ENCODE results near the gene ATF7. TPM values are rescaled to one million over a fixed set of nuclear protein-coding genes. Genes with fewer than 3 reads are reported as not detected.
A peak's percentile ranks its signal among the peaks of the same experiment; 100 is the strongest.

Gene ATF7
- total and polyA plus RNA-seq, 2 of the 13 experiments (the other 11 are each of a cell fraction or from before 2014, with no cell fraction given): 9.6 to 16.2 TPM

DNA sequence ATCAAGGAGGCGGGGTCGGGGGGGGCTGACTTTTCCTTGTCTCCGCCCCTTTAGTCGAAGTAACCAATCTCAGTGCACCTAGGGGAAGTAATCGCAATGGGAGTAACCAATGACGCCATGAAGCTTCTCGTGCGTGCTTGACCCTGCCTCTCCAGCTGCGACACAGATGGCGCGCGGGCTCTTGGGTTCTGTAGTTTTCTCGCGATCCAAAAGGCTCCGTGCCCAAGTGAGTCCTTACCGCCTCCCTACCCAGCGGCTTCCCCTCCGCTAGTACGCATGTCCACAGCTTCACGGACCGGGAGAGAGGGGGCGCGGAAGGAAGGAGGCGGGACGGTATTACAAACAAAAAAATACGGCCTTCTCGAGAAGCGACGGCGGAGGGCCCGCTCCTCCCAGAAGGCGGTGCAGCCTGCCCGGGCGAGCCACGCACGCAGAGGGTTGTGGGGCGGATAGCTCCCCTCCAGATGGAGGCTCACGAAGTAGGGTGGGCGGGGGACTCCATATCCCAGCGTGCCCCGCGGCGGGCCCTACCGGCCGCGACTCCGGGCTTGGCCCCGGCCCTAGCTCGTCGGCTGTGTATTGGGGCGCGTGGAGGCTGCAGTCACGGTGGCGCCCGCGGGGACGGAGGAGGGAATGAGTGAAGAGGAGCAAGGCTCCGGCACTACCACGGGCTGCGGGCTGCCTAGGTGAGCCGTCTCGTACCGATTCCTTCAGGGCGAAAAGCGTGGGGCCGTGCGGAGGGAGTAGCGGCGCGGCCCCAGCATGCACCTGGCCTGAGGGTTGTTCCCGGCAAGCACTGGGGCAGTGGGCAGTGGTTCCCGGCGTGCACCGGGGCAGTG lies 125.2 kb downstream of the ATF7 start, which contains the start of gene TARBP2 (continued):
- no peak for TF ChIP-seq ZFP1 (CRISPR knock-in tag; IDR thresholded peaks at IDR 0.05)
- TF ChIP-seq, protein P1, sequence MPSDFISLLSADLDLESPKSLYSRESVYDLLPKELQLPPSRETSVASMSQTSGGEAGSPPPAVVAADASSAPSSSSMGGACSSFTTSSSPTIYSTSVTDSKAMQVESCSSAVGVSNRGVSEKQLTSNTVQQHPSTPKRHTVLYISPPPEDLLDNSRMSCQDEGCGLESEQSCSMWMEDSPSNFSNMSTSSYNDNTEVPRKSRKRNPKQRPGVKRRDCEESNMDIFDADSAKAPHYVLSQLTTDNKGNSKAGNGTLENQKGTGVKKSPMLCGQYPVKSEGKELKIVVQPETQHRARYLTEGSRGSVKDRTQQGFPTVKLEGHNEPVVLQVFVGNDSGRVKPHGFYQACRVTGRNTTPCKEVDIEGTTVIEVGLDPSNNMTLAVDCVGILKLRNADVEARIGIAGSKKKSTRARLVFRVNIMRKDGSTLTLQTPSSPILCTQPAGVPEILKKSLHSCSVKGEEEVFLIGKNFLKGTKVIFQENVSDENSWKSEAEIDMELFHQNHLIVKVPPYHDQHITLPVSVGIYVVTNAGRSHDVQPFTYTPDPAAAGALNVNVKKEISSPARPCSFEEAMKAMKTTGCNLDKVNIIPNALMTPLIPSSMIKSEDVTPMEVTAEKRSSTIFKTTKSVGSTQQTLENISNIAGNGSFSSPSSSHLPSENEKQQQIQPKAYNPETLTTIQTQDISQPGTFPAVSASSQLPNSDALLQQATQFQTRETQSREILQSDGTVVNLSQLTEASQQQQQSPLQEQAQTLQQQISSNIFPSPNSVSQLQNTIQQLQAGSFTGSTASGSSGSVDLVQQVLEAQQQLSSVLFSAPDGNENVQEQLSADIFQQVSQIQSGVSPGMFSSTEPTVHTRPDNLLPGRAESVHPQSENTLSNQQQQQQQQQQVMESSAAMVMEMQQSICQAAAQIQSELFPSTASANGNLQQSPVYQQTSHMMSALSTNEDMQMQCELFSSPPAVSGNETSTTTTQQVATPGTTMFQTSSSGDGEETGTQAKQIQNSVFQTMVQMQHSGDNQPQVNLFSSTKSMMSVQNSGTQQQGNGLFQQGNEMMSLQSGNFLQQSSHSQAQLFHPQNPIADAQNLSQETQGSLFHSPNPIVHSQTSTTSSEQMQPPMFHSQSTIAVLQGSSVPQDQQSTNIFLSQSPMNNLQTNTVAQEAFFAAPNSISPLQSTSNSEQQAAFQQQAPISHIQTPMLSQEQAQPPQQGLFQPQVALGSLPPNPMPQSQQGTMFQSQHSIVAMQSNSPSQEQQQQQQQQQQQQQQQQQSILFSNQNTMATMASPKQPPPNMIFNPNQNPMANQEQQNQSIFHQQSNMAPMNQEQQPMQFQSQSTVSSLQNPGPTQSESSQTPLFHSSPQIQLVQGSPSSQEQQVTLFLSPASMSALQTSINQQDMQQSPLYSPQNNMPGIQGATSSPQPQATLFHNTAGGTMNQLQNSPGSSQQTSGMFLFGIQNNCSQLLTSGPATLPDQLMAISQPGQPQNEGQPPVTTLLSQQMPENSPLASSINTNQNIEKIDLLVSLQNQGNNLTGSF (CRISPR knock-in tag; IDR thresholded peaks at IDR 0.05): peak; percentile 83; the same call in 1 of the 2 replicates
- peak; percentile 88 for TF ChIP-seq NFYB (CRISPR knock-in tag; IDR thresholded peaks at IDR 0.05)
- TF ChIP-seq, protein P2, sequence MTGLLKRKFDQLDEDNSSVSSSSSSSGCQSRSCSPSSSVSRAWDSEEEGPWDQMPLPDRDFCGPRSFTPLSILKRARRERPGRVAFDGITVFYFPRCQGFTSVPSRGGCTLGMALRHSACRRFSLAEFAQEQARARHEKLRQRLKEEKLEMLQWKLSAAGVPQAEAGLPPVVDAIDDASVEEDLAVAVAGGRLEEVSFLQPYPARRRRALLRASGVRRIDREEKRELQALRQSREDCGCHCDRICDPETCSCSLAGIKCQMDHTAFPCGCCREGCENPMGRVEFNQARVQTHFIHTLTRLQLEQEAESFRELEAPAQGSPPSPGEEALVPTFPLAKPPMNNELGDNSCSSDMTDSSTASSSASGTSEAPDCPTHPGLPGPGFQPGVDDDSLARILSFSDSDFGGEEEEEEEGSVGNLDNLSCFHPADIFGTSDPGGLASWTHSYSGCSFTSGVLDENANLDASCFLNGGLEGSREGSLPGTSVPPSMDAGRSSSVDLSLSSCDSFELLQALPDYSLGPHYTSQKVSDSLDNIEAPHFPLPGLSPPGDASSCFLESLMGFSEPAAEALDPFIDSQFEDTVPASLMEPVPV (CRISPR knock-in tag; IDR thresholded peaks at IDR 0.05): peak; percentile 90; the same call in 1 of the 2 replicates
- no peak for TF ChIP-seq ZNF383 (CRISPR knock-in tag; IDR thresholded peaks at IDR 0.05; ENCODE audit: borderline replicate concordance)
- TF ChIP-seq, protein P3, sequence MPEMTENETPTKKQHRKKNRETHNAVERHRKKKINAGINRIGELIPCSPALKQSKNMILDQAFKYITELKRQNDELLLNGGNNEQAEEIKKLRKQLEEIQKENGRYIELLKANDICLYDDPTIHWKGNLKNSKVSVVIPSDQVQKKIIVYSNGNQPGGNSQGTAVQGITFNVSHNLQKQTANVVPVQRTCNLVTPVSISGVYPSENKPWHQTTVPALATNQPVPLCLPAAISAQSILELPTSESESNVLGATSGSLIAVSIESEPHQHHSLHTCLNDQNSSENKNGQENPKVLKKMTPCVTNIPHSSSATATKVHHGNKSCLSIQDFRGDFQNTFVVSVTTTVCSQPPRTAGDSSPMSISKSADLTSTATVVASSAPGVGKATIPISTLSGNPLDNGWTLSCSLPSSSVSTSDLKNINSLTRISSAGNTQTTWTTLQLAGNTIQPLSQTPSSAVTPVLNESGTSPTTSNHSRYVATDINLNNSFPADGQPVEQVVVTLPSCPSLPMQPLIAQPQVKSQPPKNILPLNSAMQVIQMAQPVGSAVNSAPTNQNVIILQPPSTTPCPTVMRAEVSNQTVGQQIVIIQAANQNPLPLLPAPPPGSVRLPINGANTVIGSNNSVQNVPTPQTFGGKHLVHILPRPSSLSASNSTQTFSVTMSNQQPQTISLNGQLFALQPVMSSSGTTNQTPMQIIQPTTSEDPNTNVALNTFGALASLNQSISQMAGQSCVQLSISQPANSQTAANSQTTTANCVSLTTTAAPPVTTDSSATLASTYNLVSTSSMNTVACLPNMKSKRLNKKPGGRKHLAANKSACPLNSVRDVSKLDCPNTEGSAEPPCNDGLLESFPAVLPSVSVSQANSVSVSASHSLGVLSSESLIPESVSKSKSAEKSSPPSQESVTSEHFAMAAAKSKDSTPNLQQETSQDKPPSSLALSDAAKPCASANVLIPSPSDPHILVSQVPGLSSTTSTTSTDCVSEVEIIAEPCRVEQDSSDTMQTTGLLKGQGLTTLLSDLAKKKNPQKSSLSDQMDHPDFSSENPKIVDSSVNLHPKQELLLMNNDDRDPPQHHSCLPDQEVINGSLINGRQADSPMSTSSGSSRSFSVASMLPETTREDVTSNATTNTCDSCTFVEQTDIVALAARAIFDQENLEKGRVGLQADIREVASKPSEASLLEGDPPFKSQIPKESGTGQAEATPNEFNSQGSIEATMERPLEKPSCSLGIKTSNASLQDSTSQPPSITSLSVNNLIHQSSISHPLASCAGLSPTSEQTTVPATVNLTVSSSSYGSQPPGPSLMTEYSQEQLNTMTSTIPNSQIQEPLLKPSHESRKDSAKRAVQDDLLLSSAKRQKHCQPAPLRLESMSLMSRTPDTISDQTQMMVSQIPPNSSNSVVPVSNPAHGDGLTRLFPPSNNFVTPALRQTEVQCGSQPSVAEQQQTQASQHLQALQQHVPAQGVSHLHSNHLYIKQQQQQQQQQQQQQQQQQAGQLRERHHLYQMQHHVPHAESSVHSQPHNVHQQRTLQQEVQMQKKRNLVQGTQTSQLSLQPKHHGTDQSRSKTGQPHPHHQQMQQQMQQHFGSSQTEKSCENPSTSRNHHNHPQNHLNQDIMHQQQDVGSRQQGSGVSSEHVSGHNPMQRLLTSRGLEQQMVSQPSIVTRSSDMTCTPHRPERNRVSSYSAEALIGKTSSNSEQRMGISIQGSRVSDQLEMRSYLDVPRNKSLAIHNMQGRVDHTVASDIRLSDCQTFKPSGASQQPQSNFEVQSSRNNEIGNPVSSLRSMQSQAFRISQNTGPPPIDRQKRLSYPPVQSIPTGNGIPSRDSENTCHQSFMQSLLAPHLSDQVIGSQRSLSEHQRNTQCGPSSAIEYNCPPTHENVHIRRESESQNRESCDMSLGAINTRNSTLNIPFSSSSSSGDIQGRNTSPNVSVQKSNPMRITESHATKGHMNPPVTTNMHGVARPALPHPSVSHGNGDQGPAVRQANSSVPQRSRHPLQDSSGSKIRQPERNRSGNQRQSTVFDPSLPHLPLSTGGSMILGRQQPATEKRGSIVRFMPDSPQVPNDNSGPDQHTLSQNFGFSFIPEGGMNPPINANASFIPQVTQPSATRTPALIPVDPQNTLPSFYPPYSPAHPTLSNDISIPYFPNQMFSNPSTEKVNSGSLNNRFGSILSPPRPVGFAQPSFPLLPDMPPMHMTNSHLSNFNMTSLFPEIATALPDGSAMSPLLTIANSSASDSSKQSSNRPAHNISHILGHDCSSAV (CRISPR knock-in tag; IDR thresholded peaks at IDR 0.05; ENCODE audit: borderline replicate concordance): no peak
- TF ChIP-seq, protein P4, sequence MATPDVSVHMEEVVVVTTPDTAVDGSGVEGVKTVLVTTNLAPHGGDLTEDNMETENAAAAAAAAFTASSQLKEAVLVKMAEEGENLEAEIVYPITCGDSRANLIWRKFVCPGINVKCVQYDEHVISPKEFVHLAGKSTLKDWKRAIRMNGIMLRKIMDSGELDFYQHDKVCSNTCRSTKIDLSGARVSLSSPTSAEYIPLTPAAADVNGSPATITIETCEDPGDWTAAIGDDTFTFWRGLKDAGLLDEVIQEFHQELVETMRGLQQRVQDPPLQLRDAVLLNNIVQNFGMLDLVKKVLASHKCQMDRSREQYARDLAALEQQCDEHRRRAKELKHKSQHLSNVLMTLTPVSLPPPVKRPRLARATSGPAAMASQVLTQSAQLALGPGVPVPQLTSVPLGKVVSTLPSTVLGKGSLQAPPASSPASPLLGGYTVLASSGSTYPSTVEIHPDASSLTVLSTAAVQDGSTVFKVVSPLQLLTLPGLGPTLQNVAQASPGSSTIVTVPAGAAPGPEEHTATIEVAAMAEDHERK (CRISPR knock-in tag; IDR thresholded peaks at IDR 0.05; ENCODE audit: low read depth): peak; percentile 47; the same call in 1 of the 2 replicates
- TF ChIP-seq, protein P5, sequence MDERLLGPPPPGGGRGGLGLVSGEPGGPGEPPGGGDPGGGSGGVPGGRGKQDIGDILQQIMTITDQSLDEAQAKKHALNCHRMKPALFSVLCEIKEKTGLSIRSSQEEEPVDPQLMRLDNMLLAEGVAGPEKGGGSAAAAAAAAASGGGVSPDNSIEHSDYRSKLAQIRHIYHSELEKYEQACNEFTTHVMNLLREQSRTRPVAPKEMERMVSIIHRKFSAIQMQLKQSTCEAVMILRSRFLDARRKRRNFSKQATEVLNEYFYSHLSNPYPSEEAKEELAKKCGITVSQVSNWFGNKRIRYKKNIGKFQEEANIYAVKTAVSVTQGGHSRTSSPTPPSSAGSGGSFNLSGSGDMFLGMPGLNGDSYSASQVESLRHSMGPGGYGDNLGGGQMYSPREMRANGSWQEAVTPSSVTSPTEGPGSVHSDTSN (CRISPR knock-in tag; IDR thresholded peaks at IDR 0.05): no peak
- 0 out of 2 replicates have a peak, but pooled peaks have one; percentile 26 for TF ChIP-seq TSC22D2 (CRISPR knock-in tag; IDR thresholded peaks at IDR 0.05; ENCODE audit: borderline replicate concordance)

All from HepG2 (cell line).